Measurements from ENCODE around the gene LENG1. TPM values are rescaled to one million over a fixed set of nuclear protein-coding genes. Genes with fewer than 3 reads are reported as not detected.
A peak's percentile ranks its signal among the peaks of the same experiment; 100 is the strongest.

Gene LENG1
- total and polyA plus RNA-seq, 2 donors (not counting 3 experiments of a cell fraction or from before 2014, with no cell fraction given) = 3.0 to 5.0 TPM

GRCh38 chr19:54115109-54116063, 44.1 kb downstream of the LENG1 start, which contains the start of the genes PRPF31 and TFPT:
Gene PRPF31, plus strand, starts transcription at chr19:54115754. Its CDS starts 2,525 bp downstream, at chr19:54118279.
Gene TFPT, minus strand, starts transcription at chr19:54115657. Its CDS starts 388 bp downstream, at chr19:54115269.
- peaks cover 7 to 13% of the 10 kb centered on the region in 2 experiments for H3K36me3 ChIP-seq (ENCODE audit: control insufficient read depth in 2 of 2, extremely low read depth in 1 of 2, insufficient read depth in 2 of 2, low read length in 2 of 2)
- no peak for TF ChIP-seq FOS (IDR thresholded peaks at IDR 0.05; ENCODE audit: borderline replicate concordance, insufficient read depth, low read length)
- TF ChIP-seq POLR2A (IDR thresholded peaks at IDR 0.05; ENCODE audit: low read depth, low read length) = peak; percentile 71
- TF ChIP-seq CTCF (IDR thresholded peaks at IDR 0.05; ENCODE audit: extremely low read depth in 1 of 2, insufficient read depth in 1 of 2, low read depth in 1 of 2, low read length in 2 of 2) = no peak
- TF ChIP-seq JUN (IDR thresholded peaks at IDR 0.05; ENCODE audit: borderline replicate concordance, insufficient read depth, insufficient read length, low read depth) = no peak
- no peak for TF ChIP-seq EZH2 (IDR thresholded peaks at IDR 0.05; ENCODE audit: borderline replicate concordance, low read depth, low read length, severe bottlenecking)
- peak; percentile 64 for TF ChIP-seq POLR2AphosphoS5 (IDR thresholded peaks at IDR 0.05; ENCODE audit: insufficient read depth, low read depth, low read length)
- peak; percentile 39 for TF ChIP-seq MYC (IDR thresholded peaks at IDR 0.05; ENCODE audit: low read depth, low read length)
- TF ChIP-seq MAX (IDR thresholded peaks at IDR 0.05; ENCODE audit: insufficient read depth, insufficient read length) = no peak
- TF ChIP-seq GATA2 (IDR thresholded peaks at IDR 0.05; ENCODE audit: insufficient read depth, insufficient read length, low read depth, low read length) = no peak
- peaks cover 7% of the 10 kb centered on the region for H3K4me1 ChIP-seq (ENCODE audit: control insufficient read depth, extremely low read depth, insufficient read depth, low read length)
- H2AFZ ChIP-seq (ENCODE audit: low read depth, low read length) = peak within 1 kb of the TSS; percentile 70
- peak within 1 kb of the TSS; percentile 73 for H3K27ac ChIP-seq (ENCODE audit: insufficient read depth, low read depth, low read length)
- no peaks in the 10 kb centered on the region for H3K27me3 ChIP-seq (ENCODE audit: control insufficient read depth in 2 of 2, insufficient read depth in 2 of 2, low read length in 2 of 2)
- no peaks in the 10 kb centered on the region for H3K9me3 ChIP-seq (replicated peaks; ENCODE audit: control insufficient read depth, insufficient read depth, low read length)
- H3K4me2 ChIP-seq (ENCODE audit: insufficient read depth, low read length) = peak within 1 kb of the TSS; percentile 84
- DNase-seq (ENCODE audit: low read depth, low spot score) = peak; percentile 98
- H3K4me3 ChIP-seq (replicated peaks in 1 of 3; ENCODE audit: insufficient read depth in 1 of 3, low read depth in 1 of 3, low read length in 3 of 3) = peak within 1 kb of the TSS; percentile 51 to 81 (median 68)
- dilution Hi-C loops (cut with MboI; ENCODE audit: extremely low pct_ligation_motif_present, low sequenced_read_pairs) = no loop called here
- peak; percentile 97 for FAIRE-seq
- H3K9me1 ChIP-seq (replicated peaks; ENCODE audit: control insufficient read depth, extremely low read depth, insufficient read depth, low read length) = no peaks in the 10 kb centered on the region
- no peaks in the 10 kb centered on the region for H4K20me1 ChIP-seq (replicated peaks; ENCODE audit: control insufficient read depth, extremely low read depth, insufficient read depth, low read length)
- POLR2A ChIA-PET = interaction anchor here (0.7 to 2.1 kb wide), 4 partner anchors 8 to 86 kb away, joined by 3 to 13 read pairs (median 4); partner anchors contain the start of genes CNOT3 and MBOAT7
- peaks cover 17% of the 10 kb centered on the region for H3K79me2 ChIP-seq (ENCODE audit: control insufficient read depth, insufficient read depth, low read length)
- peak within 1 kb of the TSS; percentile 82 for H3K9ac ChIP-seq (replicated peaks; ENCODE audit: extremely low read depth, insufficient read depth, low read length)
- CTCF ChIA-PET = interaction anchor here (0.7 to 1.7 kb wide), 6 partner anchors 8 to 307 kb away, joined by 3 to 5 read pairs (median 4); partner anchors contain the start of gene CNOT3
- TSS peak; percentile 61 for BruUV-seq (replicated peaks)
- intact Hi-C loops (cut with micrococcal nuclease) = loop anchor here (1.0 to 5.0 kb wide), 4 partner anchors 13 to 133 kb away; partner anchors contain the start of genes CNOT3, LENG1 and NDUFA3
